Heart left ventricle (tissue), 13 donors: ENCODE measurements around the gene MRPL20.

ENCODE experiments used
- CTCF ChIP-seq, 12 donors: fragments of 200-600 bp; sonication (generic) in 4 of 12; IDR thresholded peaks; one replicate each; pipeline versions ENCODE4 v1.5.0 to v1.8.0; 2018 to 2022; ENCODE audit warnings: antibody characterized with exemption in 12 of 12, mild to moderate bottlenecking in 5 of 12
- POLR2A ChIP-seq, 2 donors: fragments of 450-650 bp; IDR thresholded peaks; one replicate each; pipeline ENCODE4 v1.6.1; 2017; ENCODE audit warnings: antibody characterized with exemption in 2 of 2, mild to moderate bottlenecking in 2 of 2, moderate library complexity in 2 of 2
- donor health status: ischemic (EF 13 %, LVEDD 7.1; RV severe dilation, severe dysfunction).
- donor health status: DM: no; HTN: yes; CAD: no.
- donor health status: DM: no; HTN: no; CAD: no.
- donor health status: ischemic (EF 25% LVEDD 6.9; RV normal size, moderate dysfunction).
- donor health status: ischemic (EF 25% LVEDD 5.7; RV mildly dilated, moderate dysfunction).
- donor health status: ischemic (EF 35%, LVEDD 5.7; RV mildly dilated, moderate dysfunction).
- donor health status: nonischemic (EF 11% LVEDD 7.7; RV severe dilation, severe dysfunction).
- donor health status: DM: yes; HTN: yes; CAD: no.
- donor health status: PGD.
- donor health status: ischemic (EF 29% LVEDD 5.4; RV normal size, mild dysfunction).
- donor health status: nonischemic (EF 23%, LVEDD 6.1; RV moderate dilation, normal function).

GRCh38 chr1:1435106-1435903 lies 28.2 kb upstream of the MRPL20 start, which contains the start of gene VWA1:
- TF ChIP-seq CTCF (IDR thresholded peaks at IDR 0.05) = no peak
- TF ChIP-seq POLR2A (IDR thresholded peaks at IDR 0.05) = peak in 1 of 2 donors; percentile 63
